Peyer's patch (tissue), 4 donors: ENCODE data around the gene ARPC1A.

ENCODE experiments used
- CTCF ChIP-seq, 6 experiments: fragments of 450-650 bp in 4 of 6; fragments of 200-600 bp in 2 of 6; sonication (generic) in 1 of 6; IDR thresholded peaks; one replicate each; pipeline ENCODE4 v1.5.1; 2017 to 2019; ENCODE audit warnings: antibody characterized with exemption in 6 of 6, mild to moderate bottlenecking in 3 of 6, moderate library complexity in 1 of 6
- POLR2A ChIP-seq, 2 donors: fragments of 450-650 bp; IDR thresholded peaks; one replicate each; pipeline ENCODE4 v1.5.1; 2017; ENCODE audit warnings: antibody characterized with exemption in 2 of 2, mild to moderate bottlenecking in 2 of 2, moderate library complexity in 2 of 2

- TF ChIP-seq CTCF (IDR thresholded peaks at IDR 0.05) (no peak), POLR2A (IDR thresholded peaks at IDR 0.05) (no peak)
Measured at GRCh38 chr7:99406557-99406956, 80.9 kb downstream of the ARPC1A start.
